K562 (cell line): ENCODE data around the gene COL15A1. TPM values are rescaled to one million over a fixed set of nuclear protein-coding genes. Genes with fewer than 3 reads are reported as not detected.

ENCODE experiments used
- BCL6 ChIP-seq: fragments of 250-450 bp; sonication (Bioruptor Pico); IDR thresholded peaks from 2 replicates; pipeline ENCODE4 v1.4.0; 2020
- CGGBP1 ChIP-seq: fragments of 250-450 bp; sonication (Bioruptor Pico); IDR thresholded peaks from 2 replicates; pipeline ENCODE4 v1.9.0; 2021; ENCODE audit warnings: mild to moderate bottlenecking
- CREB3 ChIP-seq: fragments of 450-650 bp; conservative IDR thresholded peaks from 2 replicates; pipeline ENCODE4 v1.6.1; 2016; ENCODE audit warnings: missing genetic modification characterization, low read depth, mild to moderate bottlenecking, missing compliant biosample characterization, moderate library complexity
- LARP7 ChIP-seq: fragments of 450-650 bp; IDR thresholded peaks from 2 replicates; pipeline ENCODE4 v1.6.1; 2016
- NCOA1 ChIP-seq: fragments of 450-650 bp; IDR thresholded peaks from 2 replicates; pipeline ENCODE4 v1.6.1; 2016; ENCODE audit warnings: low read depth
- NFATC3 ChIP-seq: fragments of 450-650 bp; IDR thresholded peaks from 2 replicates; pipeline ENCODE4 v1.6.1; 2017; ENCODE audit warnings: mild to moderate bottlenecking
- POLR2AphosphoS2 ChIP-seq: IDR thresholded peaks from 2 replicates; pipeline ENCODE4 v1.6.1; 2012; ENCODE audit warnings: low read length, improper control_type of control experiment
- POLR2G ChIP-seq: fragments of 200-400 bp; formaldehyde crosslinking; IDR thresholded peaks from 2 replicates; pipeline ENCODE4 v1.6.1; 2017; ENCODE audit warnings: low read depth, mild to moderate bottlenecking, antibody characterized with exemption, low read length, moderate library complexity
- RBM39 ChIP-seq: fragments of 200-400 bp; formaldehyde crosslinking; optimal IDR thresholded peaks from 2 replicates; pipeline ENCODE3; 2018; ENCODE audit warnings: low read depth, low read length
- SRF ChIP-seq, 2 experiments: fragments of 250-450, 450-650 bp in 1 of 2; sonication (Bioruptor Pico) in 1 of 2; sonication (generic) in 1 of 2; formaldehyde crosslinking; IDR thresholded peaks; 2 replicates each; pipeline versions ENCODE4 v1.5.0 to v1.5.1; 2020 to 2022; ENCODE audit warnings: mild to moderate bottlenecking in 1 of 2, missing genetic modification reagents in 1 of 2
- TFE3 ChIP-seq: fragments of 450-650 bp; formaldehyde crosslinking; IDR thresholded peaks from 2 replicates; pipeline ENCODE4 v1.4.0; 2020; ENCODE audit warnings: mild to moderate bottlenecking, mixed read lengths
- ZNF174 ChIP-seq: fragments of 250-450 bp; sonication (Bioruptor Pico); IDR thresholded peaks from 2 replicates; pipeline ENCODE4 v1.4.0; 2020; ENCODE audit warnings: mild to moderate bottlenecking
- ZNF184 ChIP-seq: sonication (generic); formaldehyde crosslinking; IDR thresholded peaks from 2 replicates; pipeline ENCODE4 v1.5.0; 2020; ENCODE audit warnings: missing genetic modification reagents
- ZNF197 ChIP-seq: fragments of 200-800 bp; sonication (Bioruptor generic); IDR thresholded peaks from 2 replicates; pipeline ENCODE4 v1.6.1; 2016; ENCODE audit warnings: low read depth, missing genetic modification characterization, missing compliant biosample characterization
- ZNF263 ChIP-seq: sonication (generic); formaldehyde crosslinking; IDR thresholded peaks from 2 replicates; pipeline ENCODE4 v1.8.0; 2022; ENCODE audit warnings: mild to moderate bottlenecking, missing genetic modification reagents, borderline replicate concordance
- ZNF347 ChIP-seq: fragments of 450-650 bp; formaldehyde crosslinking; IDR thresholded peaks from 2 replicates; pipeline ENCODE4 v1.4.0; 2020; ENCODE audit warnings: low read depth, mild to moderate bottlenecking, moderate library complexity
- ZNF408 ChIP-seq: fragments of 250-450 bp; sonication (Bioruptor Pico); IDR thresholded peaks from 2 replicates; pipeline ENCODE4 v1.4.0; 2020; ENCODE audit warnings: low read depth, mild to moderate bottlenecking, moderate library complexity
- ZNF778 ChIP-seq: fragments of 450-650 bp; formaldehyde crosslinking; IDR thresholded peaks from 2 replicates; pipeline ENCODE4 v1.4.0; 2020; ENCODE audit warnings: mild to moderate bottlenecking, moderate library complexity
- polyA plus RNA-seq, 8 experiments: library from polyadenylated mRNA; depleted of rRNA in 4 of 8; stranded (reverse) in 5 of 8; unstranded in 3 of 8; fragments of >200 nt; fragmentation: Nextera tagmentation in 2 of 8; fragmentation: Illumina TruSeq in 1 of 8; extraction: Ambion mirVana in 2 of 8; extraction: Trizol in 1 of 8; gene quantifications; 2 replicates each; pipeline versions ENCODE4 v1.2.1 to v1.2.3, GENCODE V29; 2011 to 2014; ENCODE audit warnings: inconsistent platforms in 1 of 8, missing spikeins in 1 of 8
- total RNA-seq, 7 experiments: library from RNA; depleted of rRNA in 6 of 7; stranded (reverse); fragments of >200 nt in 6 of 7; fragmentation: Illumina TruSeq in 2 of 7; extraction: Trizol in 2 of 7; gene quantifications; 2 replicates each; pipeline versions ENCODE4 v1.2.1 to v1.2.3, GENCODE V29; 2011 to 2021; ENCODE audit warnings: low replicate concordance in 1 of 7
- TF ChIP-seq, protein P1 (sequence below): fragments of 250-450 bp; sonication (Bioruptor Pico); IDR thresholded peaks from 2 replicates; pipeline ENCODE4 v1.8.0; 2021; ENCODE audit warnings: moderate library complexity, mild to moderate bottlenecking, inconsistent platforms
- TF ChIP-seq, protein P2 (sequence below): sonication (generic); formaldehyde crosslinking; IDR thresholded peaks from 2 replicates; pipeline ENCODE4 v1.8.1; 2022; ENCODE audit warnings: missing genetic modification reagents
- TF ChIP-seq, protein P3 (sequence below): fragments of 250-450 bp; sonication (Bioruptor Pico); IDR thresholded peaks from 2 replicates; pipeline ENCODE4 v1.6.1; 2021; ENCODE audit warnings: mild to moderate bottlenecking

The COL15A1 gene
- total and polyA plus RNA-seq, 9 of the 15 experiments (the other 6 are each of a cell fraction or from before 2014, with no cell fraction given) = 0.46 to 5.1 (median 2.6) TPM

GRCh38 chr9:99073985-99074901 lies 130.5 kb downstream of the COL15A1 start (continued):
- TF ChIP-seq, protein P1, sequence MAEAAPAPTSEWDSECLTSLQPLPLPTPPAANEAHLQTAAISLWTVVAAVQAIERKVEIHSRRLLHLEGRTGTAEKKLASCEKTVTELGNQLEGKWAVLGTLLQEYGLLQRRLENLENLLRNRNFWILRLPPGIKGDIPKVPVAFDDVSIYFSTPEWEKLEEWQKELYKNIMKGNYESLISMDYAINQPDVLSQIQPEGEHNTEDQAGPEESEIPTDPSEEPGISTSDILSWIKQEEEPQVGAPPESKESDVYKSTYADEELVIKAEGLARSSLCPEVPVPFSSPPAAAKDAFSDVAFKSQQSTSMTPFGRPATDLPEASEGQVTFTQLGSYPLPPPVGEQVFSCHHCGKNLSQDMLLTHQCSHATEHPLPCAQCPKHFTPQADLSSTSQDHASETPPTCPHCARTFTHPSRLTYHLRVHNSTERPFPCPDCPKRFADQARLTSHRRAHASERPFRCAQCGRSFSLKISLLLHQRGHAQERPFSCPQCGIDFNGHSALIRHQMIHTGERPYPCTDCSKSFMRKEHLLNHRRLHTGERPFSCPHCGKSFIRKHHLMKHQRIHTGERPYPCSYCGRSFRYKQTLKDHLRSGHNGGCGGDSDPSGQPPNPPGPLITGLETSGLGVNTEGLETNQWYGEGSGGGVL (CRISPR knock-in tag) = peak; percentile 47; the same call in 1 of the 2 replicates
- TF ChIP-seq TFE3 (CRISPR knock-in tag) (no peak; the same call in 1 of the 2 replicates), ZNF174 (0 out of 2 replicates have a peak, but pooled peaks have one; percentile 65), LARP7 (no peak), CREB3 (peak; percentile 99), POLR2G (peak; percentile 75), NCOA1 (no peak), BCL6 (CRISPR knock-in tag) (peak; percentile 53; the same call in 1 of the 2 replicates), CGGBP1 (CRISPR knock-in tag) (peak; percentile 90), ZNF184 (no peak), ZNF347 (CRISPR knock-in tag) (peak; percentile 70; the same call in 1 of the 2 replicates), RBM39 (no peak), ZNF197 (peak; percentile 77; the same call in 1 of the 2 replicates), SRF (CRISPR knock-in tag; IDR thresholded peaks at IDR 0.05) (0 out of 4 replicates have a peak, but pooled peaks have one; percentile 15 to 45), POLR2AphosphoS2 (peak; percentile 97; the same call in 1 of the 2 replicates), ZNF778 (no peak), ZNF408 (CRISPR knock-in tag) (no peak), NFATC3 (no peak), ZNF263 (CRISPR knock-in tag) (no peak)
- TF ChIP-seq, protein P2, sequence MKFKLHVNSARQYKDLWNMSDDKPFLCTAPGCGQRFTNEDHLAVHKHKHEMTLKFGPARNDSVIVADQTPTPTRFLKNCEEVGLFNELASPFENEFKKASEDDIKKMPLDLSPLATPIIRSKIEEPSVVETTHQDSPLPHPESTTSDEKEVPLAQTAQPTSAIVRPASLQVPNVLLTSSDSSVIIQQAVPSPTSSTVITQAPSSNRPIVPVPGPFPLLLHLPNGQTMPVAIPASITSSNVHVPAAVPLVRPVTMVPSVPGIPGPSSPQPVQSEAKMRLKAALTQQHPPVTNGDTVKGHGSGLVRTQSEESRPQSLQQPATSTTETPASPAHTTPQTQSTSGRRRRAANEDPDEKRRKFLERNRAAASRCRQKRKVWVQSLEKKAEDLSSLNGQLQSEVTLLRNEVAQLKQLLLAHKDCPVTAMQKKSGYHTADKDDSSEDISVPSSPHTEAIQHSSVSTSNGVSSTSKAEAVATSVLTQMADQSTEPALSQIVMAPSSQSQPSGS (CRISPR knock-in tag) = no peak
- TF ChIP-seq, protein P3, sequence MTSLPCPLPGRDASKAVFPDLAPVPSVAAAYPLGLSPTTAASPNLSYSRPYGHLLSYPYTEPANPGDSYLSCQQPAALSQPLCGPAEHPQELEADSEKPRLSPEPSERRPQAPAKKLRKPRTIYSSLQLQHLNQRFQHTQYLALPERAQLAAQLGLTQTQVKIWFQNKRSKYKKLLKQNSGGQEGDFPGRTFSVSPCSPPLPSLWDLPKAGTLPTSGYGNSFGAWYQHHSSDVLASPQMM (CRISPR knock-in tag) = no peak
